ENCODE data around the gene PPP1R14B.

PPP1R14B gene

DNA sequence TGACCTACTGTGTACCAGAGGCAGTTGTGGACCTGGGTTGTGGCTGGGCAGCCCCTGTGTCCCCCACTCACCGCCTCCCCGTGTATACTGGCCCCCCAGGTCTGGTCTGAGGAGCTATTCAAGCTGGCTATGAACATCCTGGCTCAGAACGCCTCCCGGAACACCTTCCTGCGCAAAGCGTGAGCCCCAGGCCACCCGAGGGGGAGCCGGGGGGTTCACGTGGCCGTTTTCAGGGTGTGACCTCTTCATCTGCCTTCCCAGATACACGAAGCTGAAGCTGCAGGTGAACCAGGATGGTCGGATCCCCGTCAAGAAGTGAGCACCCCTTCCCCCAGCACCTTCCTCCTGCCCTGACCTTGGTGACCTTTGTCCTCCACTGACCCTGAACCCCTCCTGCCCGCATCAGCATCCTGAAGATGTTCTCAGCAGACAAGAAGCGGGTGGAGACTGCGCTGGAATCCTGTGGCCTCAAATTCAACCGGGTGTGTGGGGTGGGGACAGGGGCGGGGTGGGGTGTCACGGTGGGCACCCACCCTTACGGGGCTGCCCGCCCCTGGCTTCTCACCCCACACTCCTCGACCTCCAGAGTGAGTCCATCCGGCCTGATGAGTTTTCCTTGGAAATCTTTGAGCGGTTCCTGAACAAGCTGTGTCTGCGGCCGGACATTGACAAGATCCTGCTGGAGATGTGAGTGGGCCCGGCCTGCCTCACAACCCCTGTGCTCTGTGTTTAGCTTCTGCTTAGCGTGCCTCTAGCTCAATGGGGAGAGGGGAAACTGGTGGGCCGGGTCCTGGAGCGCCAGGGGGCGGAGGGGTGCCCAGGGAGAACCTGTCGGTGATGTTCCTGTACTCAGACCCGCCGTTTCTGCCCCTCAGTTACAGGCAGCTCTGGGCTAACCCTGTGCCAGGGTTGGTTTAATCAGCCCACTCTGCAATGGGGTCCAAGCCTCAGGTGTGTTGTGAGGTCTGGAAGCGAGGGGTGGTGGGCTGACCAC is 8.7 kb upstream of the PPP1R14B start:
- ATAC-seq (ENCODE audit: low read depth) (no peak), DNase-seq (ENCODE audit: low spot score) (no peak)
- TF ChIP-seq, protein P1, sequence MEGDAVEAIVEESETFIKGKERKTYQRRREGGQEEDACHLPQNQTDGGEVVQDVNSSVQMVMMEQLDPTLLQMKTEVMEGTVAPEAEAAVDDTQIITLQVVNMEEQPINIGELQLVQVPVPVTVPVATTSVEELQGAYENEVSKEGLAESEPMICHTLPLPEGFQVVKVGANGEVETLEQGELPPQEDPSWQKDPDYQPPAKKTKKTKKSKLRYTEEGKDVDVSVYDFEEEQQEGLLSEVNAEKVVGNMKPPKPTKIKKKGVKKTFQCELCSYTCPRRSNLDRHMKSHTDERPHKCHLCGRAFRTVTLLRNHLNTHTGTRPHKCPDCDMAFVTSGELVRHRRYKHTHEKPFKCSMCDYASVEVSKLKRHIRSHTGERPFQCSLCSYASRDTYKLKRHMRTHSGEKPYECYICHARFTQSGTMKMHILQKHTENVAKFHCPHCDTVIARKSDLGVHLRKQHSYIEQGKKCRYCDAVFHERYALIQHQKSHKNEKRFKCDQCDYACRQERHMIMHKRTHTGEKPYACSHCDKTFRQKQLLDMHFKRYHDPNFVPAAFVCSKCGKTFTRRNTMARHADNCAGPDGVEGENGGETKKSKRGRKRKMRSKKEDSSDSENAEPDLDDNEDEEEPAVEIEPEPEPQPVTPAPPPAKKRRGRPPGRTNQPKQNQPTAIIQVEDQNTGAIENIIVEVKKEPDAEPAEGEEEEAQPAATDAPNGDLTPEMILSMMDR (IDR thresholded peaks at IDR 0.05; ENCODE audit: poor library complexity, severe bottlenecking): no peak
- no peak overlapping the region for H3K27ac ChIP-seq (ENCODE audit: poor library complexity, severe bottlenecking)
- H3K4me1 ChIP-seq (ENCODE audit: insufficient read depth, poor library complexity, severe bottlenecking): peaks cover 8% of the 10 kb centered on the region
- peaks cover 69% of the 10 kb centered on the region for H3K36me3 ChIP-seq (ENCODE audit: low read depth)
- no peak overlapping the region for H3K4me3 ChIP-seq (ENCODE audit: severe bottlenecking)
- H3K9me3 ChIP-seq (ENCODE audit: severe bottlenecking): no peaks in the 10 kb centered on the region
- no peaks in the 10 kb centered on the region for H3K27me3 ChIP-seq (ENCODE audit: insufficient read depth, poor library complexity, severe bottlenecking)

DNA sequence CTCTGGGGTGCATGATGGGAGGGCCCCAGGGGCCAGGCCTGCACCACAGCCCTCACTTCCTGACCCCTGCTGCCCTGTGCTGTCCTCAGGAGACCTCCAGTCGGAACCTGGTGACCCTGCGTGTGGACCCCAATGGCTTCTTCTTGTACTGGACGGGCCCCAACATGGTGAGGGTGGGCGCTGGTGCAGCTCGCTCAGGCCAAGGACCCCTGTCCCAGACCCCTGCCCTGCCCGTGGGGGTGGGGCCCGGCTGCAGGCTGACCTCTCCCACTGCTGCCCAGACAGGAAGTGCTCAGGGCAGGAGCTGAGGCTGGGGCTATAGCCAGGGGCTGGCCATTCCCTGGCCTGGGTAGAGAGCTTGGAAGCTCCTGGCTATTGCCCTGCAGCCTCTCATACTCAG is 7.6 kb upstream of the PPP1R14B start:
- ATAC-seq (ENCODE audit: low read depth): no peak
- peaks cover 8% of the 10 kb centered on the region for H3K4me1 ChIP-seq (ENCODE audit: insufficient read depth, poor library complexity, severe bottlenecking)
- H3K9me3 ChIP-seq (ENCODE audit: severe bottlenecking): no peaks in the 10 kb centered on the region
- DNase-seq (ENCODE audit: low spot score): no peak
- no peak overlapping the region for H3K27ac ChIP-seq (ENCODE audit: poor library complexity, severe bottlenecking)
- no peaks in the 10 kb centered on the region for H3K27me3 ChIP-seq (ENCODE audit: insufficient read depth, poor library complexity, severe bottlenecking)
- H3K36me3 ChIP-seq (ENCODE audit: low read depth): peaks cover 58% of the 10 kb centered on the region
- no peak overlapping the region for H3K4me3 ChIP-seq (ENCODE audit: severe bottlenecking)
- TF ChIP-seq, protein P1 (IDR thresholded peaks at IDR 0.05; ENCODE audit: poor library complexity, severe bottlenecking): no peak

DNA sequence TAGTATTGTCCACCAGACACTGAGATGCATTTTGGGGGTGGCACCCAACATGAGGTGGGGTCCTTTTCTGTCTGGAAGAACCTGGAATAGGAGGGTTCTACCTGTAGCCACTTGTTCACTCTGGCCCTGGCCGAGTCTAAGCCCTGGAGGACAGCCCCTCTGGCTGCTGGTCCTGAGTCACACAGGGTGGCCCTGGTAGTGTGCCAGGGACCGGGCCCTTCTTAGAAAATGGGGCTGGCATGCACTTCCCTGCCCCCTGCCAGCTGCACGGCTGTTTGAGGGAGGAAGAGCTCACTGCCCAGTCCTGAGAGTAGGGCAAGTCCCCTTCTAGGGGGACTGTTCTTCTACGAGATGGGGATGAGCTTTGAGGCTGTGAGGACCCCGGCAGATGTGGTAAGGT is 6.7 kb upstream of the PPP1R14B start:
- Histone ChIP-seq H3K27ac (ENCODE audit: poor library complexity, severe bottlenecking) (peak overlapping the region; percentile 75), H3K4me3 (ENCODE audit: severe bottlenecking) (no peak overlapping the region), H3K4me1 (ENCODE audit: insufficient read depth, poor library complexity, severe bottlenecking) (peaks cover 8% of the 10 kb centered on the region), H3K9me3 (ENCODE audit: severe bottlenecking) (no peaks in the 10 kb centered on the region), H3K36me3 (ENCODE audit: low read depth) (peaks cover 50% of the 10 kb centered on the region), H3K27me3 (ENCODE audit: insufficient read depth, poor library complexity, severe bottlenecking) (no peaks in the 10 kb centered on the region)
- ATAC-seq (ENCODE audit: low read depth) (no peak), DNase-seq (ENCODE audit: low spot score) (no peak)
- TF ChIP-seq, protein P1 (IDR thresholded peaks at IDR 0.05; ENCODE audit: poor library complexity, severe bottlenecking): no peak

DNA sequence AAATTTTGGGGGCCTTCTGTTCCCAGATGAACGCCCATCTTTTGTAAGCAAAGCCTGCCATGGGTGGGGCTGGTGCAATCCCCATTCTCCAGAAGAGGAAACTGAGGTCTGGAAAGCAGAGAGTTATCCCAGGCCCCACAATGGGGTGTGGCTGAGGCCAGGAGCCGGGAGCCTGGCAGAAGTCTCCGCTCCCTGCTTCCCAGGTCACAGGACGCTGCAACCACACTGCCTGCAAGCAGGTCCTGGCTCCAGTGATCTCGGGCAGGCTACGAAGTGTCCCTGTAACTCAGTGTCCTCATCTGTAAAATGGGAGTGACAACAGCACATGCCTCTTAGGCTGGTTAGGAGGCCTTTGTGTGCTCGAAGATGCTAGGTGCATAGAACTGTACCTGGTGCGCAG is 6.3 kb upstream of the PPP1R14B start:
- ATAC-seq (ENCODE audit: low read depth) (no peak), DNase-seq (ENCODE audit: low spot score) (no peak)
- Histone ChIP-seq H3K27ac (ENCODE audit: poor library complexity, severe bottlenecking) (peak overlapping the region; percentile 75), H3K27me3 (ENCODE audit: insufficient read depth, poor library complexity, severe bottlenecking) (no peaks in the 10 kb centered on the region), H3K36me3 (ENCODE audit: low read depth) (peaks cover 45% of the 10 kb centered on the region), H3K4me3 (ENCODE audit: severe bottlenecking) (peak overlapping the region; percentile 89), H3K4me1 (ENCODE audit: insufficient read depth, poor library complexity, severe bottlenecking) (peaks cover 8% of the 10 kb centered on the region), H3K9me3 (ENCODE audit: severe bottlenecking) (no peaks in the 10 kb centered on the region)
- TF ChIP-seq, protein P1 (IDR thresholded peaks at IDR 0.05; ENCODE audit: poor library complexity, severe bottlenecking): no peak
